Neural cell (in vitro differentiated cells): ENCODE data around the gene PCDHGA5. TPM values are rescaled to one million over a fixed set of nuclear protein-coding genes. Genes with fewer than 3 reads are reported as not detected.

Experiments
- H2AFZ ChIP-seq: fragments of 200-600, 300-800 bp; sonication (generic), shearing (Covaris generic); 2 replicates; pipeline ENCODE4 v1.6.0; 2014; ENCODE audit warnings: low read depth, mild to moderate bottlenecking, antibody characterized with exemption, low read length, moderate library complexity
- H3F3A ChIP-seq: fragments of 200-600 bp; shearing (Covaris generic); 2 replicates; pipeline ENCODE4 v1.6.1; 2016; ENCODE audit warnings: mild to moderate bottlenecking, moderate library complexity, mixed read lengths, antibody characterized with exemption, low read length; ENCODE audit not compliant: insufficient read depth, poor library complexity, severe bottlenecking
- H3K27ac ChIP-seq: fragments of 200-600, 300-800 bp; sonication (generic), shearing (Covaris generic); 2 replicates; pipeline ENCODE4 v1.5.1; 2014; ENCODE audit warnings: mild to moderate bottlenecking, low read length, moderate library complexity
- H3K27me3 ChIP-seq: fragments of 300-800, 200-600 bp; sonication (generic), shearing (Covaris generic); 2 replicates; pipeline ENCODE4 v1.6.0; 2014; ENCODE audit warnings: mild to moderate bottlenecking, low read depth, low read length, moderate library complexity; ENCODE audit not compliant: insufficient read depth
- H3K36me3 ChIP-seq: fragments of 300-800, 200-600 bp; sonication (generic), shearing (Covaris generic); 2 replicates; pipeline ENCODE4 v1.5.1; 2014; ENCODE audit warnings: mild to moderate bottlenecking, antibody characterized with exemption, low read length, moderate library complexity; ENCODE audit not compliant: insufficient read depth
- H3K4me2 ChIP-seq: fragments of 300-800, 200-600 bp; sonication (generic), shearing (Covaris generic); 2 replicates; pipeline ENCODE4 v1.6.0; 2014; ENCODE audit warnings: mild to moderate bottlenecking, low read length
- H3K4me3 ChIP-seq: fragments of 300-800, 200-600 bp; sonication (generic), shearing (Covaris generic); 2 replicates; pipeline ENCODE4 v1.5.1; 2014; ENCODE audit warnings: mild to moderate bottlenecking, low read length, moderate library complexity
- H3K79me2 ChIP-seq: fragments of 200-600 bp; shearing (Covaris generic); replicated peaks from 2 replicates; pipeline ENCODE4 v1.6.0; 2014; ENCODE audit warnings: mild to moderate bottlenecking, low read length, moderate library complexity; ENCODE audit not compliant: insufficient read depth
- H3K9ac ChIP-seq: fragments of 300-800, 200-600 bp; sonication (generic), shearing (Covaris generic); 2 replicates; pipeline ENCODE4 v1.6.1; 2016; ENCODE audit warnings: mild to moderate bottlenecking, low read length, mixed read lengths
- H3K9me2 ChIP-seq: fragments of 200-600 bp; shearing (Covaris generic); 2 replicates; pipeline ENCODE4 v1.6.1; 2016; ENCODE audit warnings: mild to moderate bottlenecking, low read length, mixed read lengths; ENCODE audit not compliant: insufficient read depth
- H3K9me3 ChIP-seq: fragments of 200-600, 300-800 bp; sonication (generic), shearing (Covaris generic); 2 replicates; pipeline ENCODE4 v1.6.1; 2016; ENCODE audit warnings: mild to moderate bottlenecking, mixed run types, low read length, moderate library complexity, mixed read lengths
- H4K20me1 ChIP-seq: fragments of 200-600 bp; shearing (Covaris generic); 2 replicates; pipeline ENCODE4 v1.6.1; 2016; ENCODE audit warnings: mild to moderate bottlenecking, mixed run types; ENCODE audit not compliant: insufficient read depth
- CTCF ChIP-seq: fragments of 450-650 bp; IDR thresholded peaks from 2 replicates; pipeline ENCODE4 v1.5.1; 2014; ENCODE audit warnings: antibody characterized with exemption, mild to moderate bottlenecking, moderate library complexity; ENCODE audit not compliant: poor library complexity, severe bottlenecking
- EP300 ChIP-seq: fragments of 450-650 bp; conservative IDR thresholded peaks from 2 replicates; pipeline ENCODE4 v1.6.1; 2014; ENCODE audit warnings: antibody characterized with exemption, mild to moderate bottlenecking, moderate library complexity; ENCODE audit not compliant: poor library complexity, severe bottlenecking
- EZH2 ChIP-seq: fragments of 200-600, 300-800 bp; shearing (Covaris generic), sonication (generic); IDR thresholded peaks from 2 replicates; pipeline ENCODE4 v1.6.1; 2014; ENCODE audit warnings: antibody characterized with exemption, low read length, borderline replicate concordance, mild to moderate bottlenecking; ENCODE audit not compliant: insufficient read depth, poor library complexity, severe bottlenecking
- MXI1 ChIP-seq: fragments of 450-650 bp; conservative IDR thresholded peaks from 2 replicates; pipeline ENCODE4 v1.6.1; 2014; ENCODE audit warnings: antibody characterized with exemption, mild to moderate bottlenecking; ENCODE audit not compliant: poor library complexity, severe bottlenecking
- POLR2AphosphoS5 ChIP-seq: IDR thresholded peaks from 2 replicates; pipeline ENCODE4 v1.6.1; 2012
- RAD21 ChIP-seq: fragments of 450-650 bp; conservative IDR thresholded peaks from 2 replicates; pipeline ENCODE4 v1.6.1; 2014; ENCODE audit warnings: antibody characterized with exemption, mild to moderate bottlenecking, moderate library complexity
- REST ChIP-seq: IDR thresholded peaks from 2 replicates; pipeline ENCODE4 v1.6.1; 2012; ENCODE audit warnings: borderline replicate concordance
- SMC3 ChIP-seq: fragments of 450-650 bp; conservative IDR thresholded peaks from 2 replicates; pipeline ENCODE4 v1.6.1; 2014; ENCODE audit warnings: antibody characterized with exemption, mild to moderate bottlenecking, moderate library complexity; ENCODE audit not compliant: poor library complexity
- TAF1 ChIP-seq: IDR thresholded peaks from 2 replicates; pipeline ENCODE4 v1.6.1; 2012; ENCODE audit warnings: low read depth
- polyA plus RNA-seq: library from polyadenylated mRNA; depleted of rRNA; stranded (reverse); fragments of >200 nt; gene quantifications from 2 replicates; pipeline ENCODE4 v1.2.3, GENCODE V29; 2014

The PCDHGA5 gene
- polyA plus RNA-seq, 1 donor from 2014 or later: 0.25 TPM

- H3K4me3 ChIP-seq: no peak overlapping the region
These were observed 3.3 kb upstream of the PCDHGA5 start for GRCh38 chr5:141360685-141361084.

GRCh38 chr5:141362719-141363118 is 1.2 kb upstream of the PCDHGA5 start:
- H3K4me2 ChIP-seq: no peak overlapping the region
- peaks cover 45% of the 10 kb centered on the region for H3K9me3 ChIP-seq
- no peak for TF ChIP-seq RAD21
- no peak for TF ChIP-seq CTCF
- no peak for TF ChIP-seq EP300
- no peak for TF ChIP-seq SMC3
- no peak for TF ChIP-seq REST
- TF ChIP-seq POLR2AphosphoS5: no peak

More at GRCh38 chr5:141360685-141361084, 3.3 kb upstream of the PCDHGA5 start:
- H3K36me3 ChIP-seq: no peaks in the 10 kb centered on the region
- H4K20me1 ChIP-seq: no peaks in the 10 kb centered on the region
- no peaks in the 10 kb centered on the region for H3K9me2 ChIP-seq
- H3F3A ChIP-seq: no peaks in the 10 kb centered on the region
- H3K9me3 ChIP-seq: peaks cover 44% of the 10 kb centered on the region
- no peaks in the 10 kb centered on the region for H3K79me2 ChIP-seq
- no peak overlapping the region for H2AFZ ChIP-seq
- H3K4me2 ChIP-seq: no peak overlapping the region
- TF ChIP-seq EZH2 (no peak), TAF1 (no peak), SMC3 (no peak), REST (no peak), POLR2AphosphoS5 (no peak), CTCF (no peak), MXI1 (no peak), EP300 (no peak), RAD21 (no peak)
- no peaks in the 10 kb centered on the region for H3K27me3 ChIP-seq
- H3K27ac ChIP-seq: no peak overlapping the region
- H3K9ac ChIP-seq: no peak overlapping the region

More at GRCh38 chr5:141362719-141363118, 1.2 kb upstream of the PCDHGA5 start:
- Histone ChIP-seq H3F3A (no peaks in the 10 kb centered on the region), H3K9ac (no peak overlapping the region), H2AFZ (no peak overlapping the region), H3K9me2 (no peaks in the 10 kb centered on the region), H3K27me3 (no peaks in the 10 kb centered on the region), H3K36me3 (no peaks in the 10 kb centered on the region), H3K27ac (no peak overlapping the region), H3K4me3 (no peak overlapping the region), H3K79me2 (no peaks in the 10 kb centered on the region), H4K20me1 (no peaks in the 10 kb centered on the region)
